Left lobe of liver (tissue), 2 donors: ENCODE measurements around the gene DERA. TPM values are rescaled to one million over a fixed set of nuclear protein-coding genes. Genes with fewer than 3 reads are reported as not detected.
"Not testable (repeated sequence)": the region's sequence is repeated elsewhere in the genome, so short reads cannot be mapped to it uniquely, and the experiment has no call there.

Experiments used
- ATAC-seq: fragments of 200-7000 bp; cut with Tn5 transposase; one replicate; pipeline ENCODE4 v1.9.1; 2020; ENCODE audit warnings: mild to moderate bottlenecking, moderate library complexity
- DNase-seq: peaks from one replicate; pipeline ENCODE4 v3.0.0-alpha.2; 2020; ENCODE audit warnings: low spot score
- total RNA-seq: library from RNA; stranded (reverse); gene quantifications from one replicate; pipeline ENCODE4 v1.2.1, GENCODE V29; 2021
- donor health status: DM: no; HTN: no; CAD: no; lungs with moderate emphysema.
- donor health status: DM: no; HTN: yes; CAD: no.

DERA gene
- total RNA-seq, 1 donor from 2014 or later, result 38.4 TPM

- DNase-seq, result no peak
- ATAC-seq, result peak; percentile 86
These were observed 11.8 kb upstream of the DERA start for GRCh38 chr12:15899282-15899870.

- ATAC-seq (peak; percentile 27), DNase-seq (no peak)
These were observed 6.7 kb upstream of the DERA start for GRCh38 chr12:15904378-15904920.

DNA sequence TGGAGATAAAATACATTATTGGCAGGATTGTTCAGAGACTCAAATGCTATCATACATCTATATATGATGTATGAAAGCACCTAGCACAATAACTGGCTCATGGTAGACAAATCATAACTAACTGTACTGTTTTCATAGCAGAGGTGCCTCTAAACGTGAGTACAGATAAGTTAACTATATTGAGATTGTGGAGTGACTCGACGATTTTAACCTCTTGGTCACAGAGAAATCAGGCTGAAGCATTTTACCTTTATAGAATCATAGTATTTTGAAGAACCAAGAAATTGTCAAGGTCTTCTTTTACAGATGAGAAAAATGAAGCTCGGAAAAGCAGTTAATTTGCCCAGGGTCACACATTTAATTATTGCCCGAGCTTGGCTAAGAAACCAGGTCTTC, 666 bp upstream of the DERA start:
- DNase-seq, result no peak

DNA sequence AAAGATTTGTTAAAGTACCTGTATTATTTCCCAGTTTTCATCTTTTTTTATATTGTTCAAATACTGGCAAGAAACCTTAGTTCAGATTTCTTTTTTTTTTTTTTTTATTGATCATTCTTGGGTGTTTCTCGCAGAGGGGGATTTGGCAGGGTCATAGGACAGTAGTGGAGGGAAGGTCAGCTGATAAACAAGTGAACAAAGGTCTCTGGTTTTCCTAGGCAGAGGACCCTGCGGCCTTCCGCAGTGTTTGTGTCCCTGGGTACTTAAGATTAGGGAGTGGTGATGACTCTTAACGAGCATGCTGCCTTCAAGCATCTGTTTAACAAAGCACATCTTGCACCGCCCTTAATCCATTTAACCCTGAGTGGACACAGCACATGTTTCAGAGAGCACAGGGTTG, 799 bp downstream of the DERA start:
- ATAC-seq, DNase-seq: not testable (repeated sequence)

More for the DNA sequence above, 666 bp upstream of the DERA start:
- no peak for ATAC-seq

DNA sequence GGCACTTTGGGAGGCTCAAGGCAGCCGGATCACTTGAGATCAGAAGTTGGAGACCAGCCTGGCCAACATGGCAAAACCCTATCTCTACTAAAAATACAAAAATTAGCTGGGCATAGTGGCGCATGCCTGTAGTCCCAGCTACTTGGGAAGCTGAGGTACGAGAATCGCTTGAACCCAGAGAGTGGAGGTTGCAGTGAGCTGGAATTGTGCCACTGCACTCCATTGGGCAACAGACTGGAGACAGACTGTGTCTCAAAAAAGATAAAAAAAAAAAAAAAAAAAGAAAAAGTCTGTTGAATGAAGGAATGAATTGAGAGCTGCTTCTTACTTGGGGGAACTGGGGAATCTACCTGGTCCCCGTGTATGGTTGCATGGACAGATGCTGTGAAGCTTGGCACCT, 3.0 kb downstream of the DERA start:
- DNase-seq, ATAC-seq: not testable (repeated sequence)

GRCh38 chr12:15918066-15918465, 6.9 kb downstream of the DERA start:
- DNase-seq (no peak), ATAC-seq (no peak)

- no peak for ATAC-seq
- DNase-seq, result no peak
These were observed 8.3 kb downstream of the DERA start for GRCh38 chr12:15919418-15919817.

GRCh38 chr12:15924956-15925355, 13.8 kb downstream of the DERA start:
- DNase-seq (no peak), ATAC-seq (no peak)

- DNase-seq (no peak), ATAC-seq (no peak)
These were observed 17.2 kb downstream of the DERA start for GRCh38 chr12:15928346-15928745.

DNA sequence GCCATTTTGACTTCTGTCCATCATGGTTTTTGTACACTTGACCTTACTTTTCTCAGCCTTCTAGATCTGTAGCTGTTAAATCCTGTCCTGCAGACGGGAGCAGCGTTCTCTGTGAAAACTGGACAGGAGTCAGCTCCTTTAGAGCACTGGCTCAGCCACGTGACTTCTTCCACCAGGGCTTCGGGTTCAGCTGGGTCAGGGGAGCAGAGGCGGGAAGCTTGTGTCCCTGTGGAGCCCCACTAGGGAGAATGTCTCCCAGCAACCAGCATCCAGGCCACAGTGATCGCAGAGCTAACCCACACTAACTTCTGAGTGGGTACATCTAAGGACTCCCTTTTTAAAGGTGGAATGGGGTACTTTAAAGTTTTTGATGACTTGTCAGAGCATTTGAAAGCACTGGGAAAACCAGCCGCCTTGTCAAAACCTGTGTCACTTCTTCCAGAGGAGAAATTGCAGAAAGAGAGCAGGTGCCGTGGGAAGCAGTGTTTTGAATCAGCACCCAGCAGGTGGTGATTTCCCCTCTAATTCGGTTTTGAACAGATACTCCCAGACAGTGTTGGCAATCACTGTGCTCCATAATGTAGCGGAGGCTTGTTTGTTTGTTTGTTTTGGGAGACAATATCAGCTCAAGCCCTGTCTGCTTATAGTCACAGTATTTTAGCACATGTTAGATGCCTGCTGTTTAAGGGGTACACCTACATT, 17.9 kb downstream of the DERA start:
- DNase-seq (no peak), ATAC-seq (peak; percentile 77)

DNA sequence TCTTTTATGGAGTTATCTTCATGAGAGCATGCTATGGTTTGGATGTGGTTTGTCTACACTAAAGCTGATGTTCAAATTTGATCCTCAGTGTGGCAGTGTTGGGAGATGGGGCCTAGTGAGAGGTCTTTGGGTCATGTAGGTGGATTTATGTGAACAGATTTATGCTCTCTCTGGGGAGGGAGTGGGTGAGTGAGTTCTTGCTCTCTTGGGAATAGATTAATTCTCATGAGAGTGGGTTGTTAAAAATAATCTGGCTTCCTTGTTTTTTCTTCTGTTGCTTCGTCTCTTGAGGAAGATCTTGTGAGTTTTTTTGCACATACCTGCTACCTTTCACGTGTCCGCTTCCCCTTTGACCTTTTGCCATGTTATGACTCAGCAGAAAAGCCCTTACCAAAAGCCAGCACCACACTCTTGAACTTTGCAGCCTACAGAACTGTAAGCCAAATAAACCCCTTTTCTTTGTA, 20.5 kb downstream of the DERA start:
- peak; percentile 60 for ATAC-seq
- DNase-seq, result no peak

DNA sequence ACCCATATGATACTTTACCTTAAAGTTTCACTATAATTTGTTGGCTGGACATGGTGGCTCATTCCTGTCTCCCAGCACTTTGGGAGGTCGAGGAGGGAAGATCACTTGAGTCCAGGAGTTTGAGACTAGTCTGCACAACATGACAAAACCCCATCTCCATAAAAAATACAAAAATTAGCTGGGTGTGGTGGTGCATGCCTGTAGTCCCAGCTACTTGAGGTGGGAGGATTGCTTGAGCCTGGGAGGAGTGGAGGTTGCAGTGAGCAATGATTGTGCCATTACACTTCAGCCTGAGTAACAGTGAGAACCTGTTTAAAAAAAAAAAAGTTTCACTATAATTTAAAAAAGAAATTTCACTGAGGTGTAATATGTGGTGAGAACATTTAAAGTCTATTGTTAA, 21.2 kb downstream of the DERA start:
- DNase-seq (no peak), ATAC-seq (no peak)

DNA sequence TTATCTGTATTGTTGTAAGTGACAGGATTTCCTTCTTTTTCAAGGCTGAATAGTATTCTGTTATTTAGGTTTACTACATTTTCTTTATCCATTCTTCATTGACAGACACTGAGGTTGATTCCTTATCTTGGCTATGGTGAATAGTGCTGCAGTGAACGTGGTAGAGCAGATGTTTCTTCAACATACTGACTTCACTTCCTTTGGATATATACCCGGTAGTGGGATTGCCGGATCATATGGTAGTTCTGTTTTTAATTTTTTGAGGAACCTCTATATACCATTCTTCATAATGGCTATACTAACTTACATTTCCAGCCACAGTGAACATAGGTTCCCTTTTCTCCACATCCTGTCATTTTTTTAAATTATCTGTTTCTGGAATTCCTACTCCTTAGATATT, 21.8 kb downstream of the DERA start:
- ATAC-seq (no peak), DNase-seq (no peak)

- no peak for ATAC-seq
These were observed 22.6 kb downstream of the DERA start for GRCh38 chr12:15933751-15934150.

DNA sequence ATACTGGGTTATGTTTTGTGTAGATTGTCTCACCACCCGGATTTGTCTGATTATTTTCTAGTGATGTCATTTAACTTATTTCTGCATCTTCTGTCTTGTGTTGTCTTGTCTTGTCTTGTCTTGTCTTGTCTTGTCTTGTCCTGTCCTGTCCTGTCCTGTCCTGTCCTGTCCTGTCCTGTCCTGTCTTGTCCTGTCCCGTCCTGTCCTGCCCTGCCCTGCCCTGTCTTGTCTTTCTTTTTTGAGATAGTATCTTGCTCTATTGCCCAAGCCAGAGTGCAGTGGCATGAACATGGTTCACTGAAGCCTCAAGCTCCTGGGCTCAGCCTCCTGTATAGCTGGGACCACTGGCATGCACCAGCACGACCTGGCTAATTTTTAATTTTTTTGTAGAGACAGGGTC, 25.6 kb downstream of the DERA start:
- ATAC-seq (peak; percentile 37), DNase-seq (no peak)

More at GRCh38 chr12:15933751-15934150, 22.6 kb downstream of the DERA start:
- DNase-seq, result no peak

DNA sequence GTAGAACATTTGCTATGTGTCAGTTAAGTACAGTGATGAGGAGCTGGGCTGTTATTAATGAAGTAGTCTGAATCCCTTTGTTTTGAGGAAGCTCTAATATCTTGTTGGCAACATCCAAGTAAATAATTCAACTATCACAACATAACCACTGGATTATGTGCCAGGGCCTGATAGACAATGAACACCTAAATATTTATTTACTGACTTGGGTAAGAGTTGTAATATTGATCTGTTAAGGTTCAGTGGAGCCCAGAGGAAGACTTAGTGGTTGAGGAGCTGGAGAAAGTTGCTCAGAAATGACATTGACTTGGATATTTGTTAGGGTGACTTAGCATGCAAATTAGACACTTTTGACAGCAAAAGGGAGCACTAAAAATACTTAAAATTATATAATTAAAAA, 26.8 kb downstream of the DERA start:
- DNase-seq (no peak), ATAC-seq (peak; percentile 68)

- peak; percentile 77 for ATAC-seq
- DNase-seq, result no peak
These were observed 28.0 kb downstream of the DERA start for GRCh38 chr12:15939111-15939510.

DNA sequence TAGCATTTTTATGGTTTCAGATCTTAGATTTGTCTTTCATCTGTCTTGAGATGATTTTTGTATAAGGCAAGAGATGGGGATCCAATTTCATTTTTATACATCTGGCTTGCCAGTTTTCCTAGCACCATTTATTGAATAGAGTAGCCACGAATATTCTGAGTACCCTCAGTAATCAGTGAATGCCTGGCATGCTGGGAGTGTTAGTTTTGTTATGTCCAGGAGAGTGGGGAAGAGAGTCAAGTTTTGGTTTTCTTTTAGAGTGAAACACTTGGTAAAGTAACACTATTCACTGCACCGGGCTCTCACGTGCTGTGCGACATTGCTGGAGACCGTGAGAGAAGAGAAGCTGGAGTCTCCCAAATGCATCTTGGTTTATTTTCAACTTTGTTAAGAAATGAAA, 31.3 kb downstream of the DERA start:
- no peak for ATAC-seq

DNA sequence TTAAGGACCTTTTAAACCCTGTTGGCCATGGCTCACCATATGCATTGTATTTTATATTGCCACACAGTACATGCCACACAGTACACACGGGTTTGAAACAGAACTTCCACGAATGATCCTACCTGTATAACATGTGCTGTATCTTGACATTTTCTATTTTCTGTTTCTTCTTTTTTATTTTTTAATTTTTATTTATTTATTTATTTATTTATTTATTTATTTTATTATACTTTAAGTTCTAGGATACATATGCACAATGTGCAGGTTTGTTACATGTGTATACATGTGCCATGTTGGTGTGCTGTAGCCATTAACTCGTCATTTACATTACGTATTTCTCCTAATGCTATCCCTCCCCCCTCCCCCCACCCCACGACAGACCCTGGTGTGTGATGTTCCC, 32.4 kb downstream of the DERA start:
- not testable (repeated sequence) for DNase-seq, ATAC-seq

More for the DNA sequence above, 31.3 kb downstream of the DERA start:
- DNase-seq, result no peak

DNA sequence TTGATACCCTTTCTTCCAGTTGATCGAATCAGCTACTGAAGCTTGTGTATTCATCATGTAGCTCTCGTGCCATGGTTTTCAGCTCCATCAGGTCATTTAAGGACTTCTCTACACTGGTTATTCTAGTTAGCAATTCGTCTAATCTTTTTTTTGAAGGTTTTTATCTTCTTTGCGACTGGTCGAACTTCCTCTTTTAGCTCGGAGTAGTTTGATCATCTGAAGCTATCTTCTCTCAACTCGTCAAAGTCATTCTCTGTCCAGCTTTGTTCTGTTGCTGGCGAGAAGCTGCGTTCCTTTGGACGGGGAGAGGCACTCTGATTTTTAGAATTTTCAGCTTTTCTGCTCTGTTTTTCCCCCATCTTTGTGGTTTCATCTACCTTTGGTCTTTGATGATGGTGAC, 37.3 kb downstream of the DERA start:
- ATAC-seq, DNase-seq: not testable (repeated sequence)

DNA sequence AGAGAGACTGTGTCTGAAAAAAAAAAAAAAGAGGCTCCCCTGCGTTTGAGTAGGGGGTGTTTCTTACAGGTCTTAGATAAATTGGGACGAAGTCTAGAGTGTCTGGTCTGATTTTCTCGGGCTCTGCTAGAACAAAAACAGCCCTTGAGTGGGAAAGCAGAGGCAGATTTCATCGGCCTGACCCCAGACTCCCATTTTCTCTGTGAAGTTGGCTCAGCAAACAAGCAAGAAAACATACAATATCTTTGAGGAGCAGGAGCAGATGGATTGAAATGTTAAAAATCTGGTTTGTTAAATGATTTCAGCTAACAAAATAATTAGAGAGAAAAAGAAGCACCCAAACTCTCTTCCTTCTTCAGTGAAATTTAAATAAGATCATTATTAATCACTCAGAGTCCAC, 44.1 kb downstream of the DERA start:
- ATAC-seq (no peak), DNase-seq (no peak)

- ATAC-seq (peak; percentile 80), DNase-seq (no peak)
These were observed 44.9 kb downstream of the DERA start for GRCh38 chr12:15956010-15956409.
